Hematopoietic multipotent progenitor cell treated with erythropoietin and hydrocortisone succinate and interleukin-3 and kit ligand, for 15 days (in vitro differentiated cells): ENCODE data around the gene ADH1B.
"Not testable (repeated sequence)": the region's sequence is repeated elsewhere in the genome, so short reads cannot be mapped to it uniquely, and the experiment has no call there.

Experiments
- DNase-seq: peaks from one replicate; pipeline ENCODE4 v3.0.0-alpha.2; 2015; ENCODE audit warnings: low spot score

Gene ADH1B

DNA sequence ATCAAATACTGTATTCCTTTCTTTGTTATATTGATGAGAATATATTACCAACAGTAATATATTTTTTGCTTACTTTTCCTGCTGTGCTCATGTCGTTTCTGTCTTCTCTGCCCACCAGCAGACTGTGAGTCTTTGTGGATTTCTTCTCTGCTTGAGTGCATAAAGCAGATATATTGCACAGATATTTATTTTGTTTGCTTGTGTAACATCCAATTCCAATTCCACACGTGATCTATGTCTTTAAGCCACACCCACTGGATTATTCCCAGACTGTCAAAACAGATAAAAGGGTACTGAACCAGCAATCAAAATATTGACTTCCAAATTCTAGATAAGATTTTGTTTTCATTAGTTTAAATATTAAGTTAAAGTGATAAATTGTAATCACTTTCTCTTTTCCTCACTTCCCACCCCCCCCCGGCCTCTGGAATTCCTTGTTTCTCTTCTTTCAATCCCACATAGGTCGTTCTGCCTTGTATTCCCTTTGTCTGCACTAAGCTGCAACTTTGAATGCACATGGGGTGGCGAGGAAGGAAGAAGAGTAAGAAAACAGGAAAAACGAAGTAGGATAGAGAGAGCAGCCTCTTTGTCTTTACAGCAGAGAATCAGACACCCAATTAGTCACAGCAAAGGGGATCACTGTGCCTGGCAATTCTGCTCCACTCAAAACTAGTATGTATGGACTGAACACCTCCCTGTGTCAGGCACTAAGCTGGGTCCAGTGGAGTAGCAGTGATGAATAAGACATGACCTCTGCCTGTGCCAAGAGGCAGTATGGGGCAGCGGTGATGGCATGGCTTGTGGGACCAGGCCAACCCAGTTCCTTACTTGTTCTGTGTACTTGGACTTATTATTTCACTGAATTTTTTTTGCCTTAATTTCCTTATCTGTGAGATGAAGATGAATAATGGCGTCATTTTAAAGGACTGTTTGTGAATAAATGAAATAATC is at the start of gene ADH1B:
TSS of gene ADH1B (minus strand) at position 161 of the 951 bp plus-strand sequence. CDS start at position 91, 70 bp downstream.
- no peak for DNase-seq

DNA sequence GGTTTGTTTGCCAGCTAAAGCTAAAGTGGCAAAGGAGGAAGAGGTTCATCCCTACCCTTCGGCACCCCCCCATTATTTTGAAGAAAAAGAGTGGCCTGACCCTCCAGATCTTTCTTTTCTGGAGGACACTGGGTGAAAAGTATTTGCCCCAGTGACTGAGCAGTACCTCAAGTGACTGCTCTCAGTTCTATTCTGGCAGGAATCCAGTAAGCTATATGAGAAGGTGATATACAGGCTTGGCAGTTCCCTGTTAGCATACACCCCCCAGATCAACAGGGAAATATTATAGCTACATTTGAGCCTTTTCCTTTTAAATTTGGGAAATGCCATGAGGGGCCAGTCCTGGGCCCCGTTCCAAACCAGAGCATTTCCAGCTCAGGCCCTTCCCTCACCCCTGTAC is 46.6 kb upstream of the ADH1B start:
- DNase-seq: not testable (repeated sequence)

DNA sequence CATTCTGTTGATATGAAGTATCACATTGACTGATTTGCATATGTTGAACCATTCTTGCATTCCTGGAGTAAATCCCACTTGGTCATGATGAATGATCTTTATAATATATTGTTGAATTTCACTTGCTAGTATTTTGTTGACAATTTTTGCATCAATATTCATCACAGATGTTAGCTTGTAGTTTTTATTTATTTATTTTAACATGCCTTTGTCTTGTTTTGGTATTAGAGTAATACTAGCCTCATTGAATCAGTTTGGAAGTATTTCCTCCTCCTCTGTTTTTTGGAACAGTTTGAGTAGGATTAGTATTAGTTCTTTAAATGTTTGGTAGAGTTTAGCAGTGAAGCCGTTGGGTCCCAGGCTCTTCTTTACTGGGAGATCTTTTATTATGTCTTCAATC is 45.3 kb upstream of the ADH1B start:
- no peak for DNase-seq

DNA sequence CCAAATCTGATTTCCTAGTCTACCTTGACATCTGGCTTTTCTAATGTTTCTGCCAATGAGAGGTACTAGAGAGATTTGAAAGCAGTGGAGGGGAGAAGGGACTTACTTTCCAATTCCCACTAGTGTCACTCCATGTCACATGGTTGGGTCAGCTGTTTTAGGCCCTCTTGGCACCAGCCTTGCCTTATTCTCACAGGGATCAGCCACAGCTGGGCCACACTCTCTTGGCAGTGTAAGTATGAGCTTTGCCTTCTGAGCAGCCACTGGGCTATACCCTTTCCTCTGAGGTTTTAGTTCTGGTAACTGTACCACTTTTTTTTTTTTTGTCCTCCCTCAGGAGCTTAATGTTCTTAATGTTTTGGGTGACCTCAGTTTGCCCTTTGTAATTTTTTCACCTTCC is 41.6 kb upstream of the ADH1B start:
- DNase-seq: no peak

DNA sequence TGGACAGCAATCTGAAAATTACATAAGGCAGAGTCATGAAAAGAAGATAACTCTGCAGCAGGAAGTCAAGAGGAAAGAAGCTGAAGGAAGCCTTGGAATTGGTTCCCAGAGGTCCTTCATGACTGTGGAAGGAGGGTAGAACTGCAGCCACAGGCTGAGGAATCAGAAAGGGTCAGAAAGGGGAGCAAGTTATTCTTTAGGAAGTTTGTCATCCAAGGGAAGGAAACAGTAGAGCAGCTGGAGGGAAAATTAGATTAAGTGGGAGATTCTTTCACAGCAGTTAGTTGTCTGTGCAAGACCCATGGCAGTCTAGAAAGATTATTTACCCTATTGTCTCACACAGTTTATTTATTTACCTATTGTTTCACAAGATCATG is 40.7 kb upstream of the ADH1B start:
- no peak for DNase-seq

DNA sequence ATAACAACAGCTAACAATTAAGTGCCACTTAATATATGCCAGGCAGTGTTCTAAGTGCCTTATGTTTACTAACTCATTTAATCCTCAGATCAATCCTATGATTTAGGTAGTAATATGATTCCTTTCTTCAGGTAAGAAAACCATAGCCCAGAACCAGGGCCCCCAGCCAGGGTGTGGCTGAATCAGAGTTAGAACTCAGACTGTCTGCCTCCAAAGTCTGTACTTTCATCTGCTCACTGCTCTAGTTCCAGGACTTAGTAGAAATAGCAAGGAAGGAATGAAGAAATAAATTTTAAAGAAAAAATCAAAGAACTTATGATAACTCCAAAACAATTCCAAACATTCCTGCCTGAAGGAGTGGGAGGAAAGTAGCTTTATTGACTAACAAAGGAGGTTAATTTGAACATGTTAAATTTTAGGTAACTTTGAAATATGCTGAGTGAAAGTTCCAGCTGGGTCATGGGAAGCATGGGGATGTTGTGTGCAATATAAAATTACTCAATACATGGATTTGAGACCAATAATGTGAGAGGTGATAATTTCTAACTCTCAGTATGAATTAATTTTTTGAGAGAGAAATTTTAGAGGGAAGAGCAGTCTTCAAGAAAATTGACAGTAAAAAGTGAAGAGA is 40.2 kb upstream of the ADH1B start:
- no peak for DNase-seq

DNA sequence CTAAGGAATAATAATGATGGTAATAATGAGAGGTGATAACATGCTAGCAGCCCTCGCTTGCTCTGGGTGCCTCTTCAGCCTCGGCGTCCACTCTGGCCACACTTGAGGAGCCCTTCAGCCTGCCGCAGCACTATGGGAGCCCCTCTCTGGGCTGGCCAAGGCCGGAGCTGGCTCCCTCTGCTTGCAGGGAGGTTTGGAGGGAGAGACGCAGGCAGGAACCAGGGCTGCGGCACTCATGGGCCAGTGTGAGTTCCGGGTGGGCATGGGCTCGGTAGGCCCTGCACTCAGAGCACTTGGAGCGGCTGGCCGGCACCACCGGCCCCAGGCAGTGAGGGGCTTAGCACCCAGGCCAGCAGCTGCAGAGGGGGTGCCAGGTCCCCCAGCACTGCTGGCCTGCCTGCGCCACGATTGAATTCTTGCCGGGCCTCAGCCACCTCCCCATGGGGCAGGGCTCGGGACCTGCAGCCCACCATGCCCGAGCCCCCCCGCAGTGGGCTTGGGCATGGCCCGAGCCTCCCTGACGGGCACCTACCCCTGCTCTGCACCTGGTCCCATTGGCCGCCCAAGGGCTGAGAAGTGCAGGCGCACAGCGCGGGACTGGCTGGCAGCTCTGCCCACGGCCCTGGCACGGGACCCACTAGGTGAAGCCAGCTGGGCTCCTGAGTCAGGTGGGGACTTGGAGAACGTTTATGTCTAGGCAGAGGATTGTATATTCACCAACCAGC is 38.4 kb upstream of the ADH1B start:
- no peak for DNase-seq

DNA sequence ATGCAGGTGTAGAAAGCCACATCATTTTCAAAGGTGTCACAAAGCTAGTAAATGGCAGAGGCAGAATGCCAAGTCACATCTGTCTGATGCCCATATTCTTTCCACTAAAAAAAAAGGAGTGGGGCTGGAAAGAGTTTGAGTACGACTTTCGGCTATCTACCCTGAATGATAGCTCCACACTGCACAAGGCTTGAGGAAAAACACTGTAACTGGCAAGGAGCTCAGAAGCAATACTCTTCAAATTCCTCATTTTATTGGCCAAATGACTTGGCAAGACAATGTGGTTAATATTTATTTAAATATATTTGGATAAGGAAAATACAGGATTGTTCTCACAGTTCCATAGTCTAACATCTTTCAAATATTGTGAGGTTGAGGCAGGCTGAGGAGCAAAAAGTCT is 36.7 kb upstream of the ADH1B start:
- DNase-seq: no peak

DNA sequence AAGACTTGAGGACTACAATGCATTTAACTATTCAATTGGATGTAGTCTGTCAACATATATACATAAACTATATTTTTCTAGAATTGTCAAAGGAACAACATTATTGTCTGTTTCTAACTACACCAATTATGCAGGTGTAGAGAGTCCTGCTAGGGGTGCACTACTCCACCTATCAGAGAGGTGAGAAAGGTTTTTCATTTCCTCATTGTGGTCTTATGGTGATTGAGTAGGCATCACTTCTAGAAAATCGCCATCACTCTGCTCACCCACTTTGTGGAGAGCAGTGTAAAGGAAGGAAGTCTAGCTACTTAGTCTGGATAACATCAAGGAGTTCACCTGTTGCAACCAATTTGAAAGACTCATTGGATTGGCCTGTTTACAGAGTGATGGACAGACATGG is 35.8 kb upstream of the ADH1B start:
- DNase-seq: no peak

DNA sequence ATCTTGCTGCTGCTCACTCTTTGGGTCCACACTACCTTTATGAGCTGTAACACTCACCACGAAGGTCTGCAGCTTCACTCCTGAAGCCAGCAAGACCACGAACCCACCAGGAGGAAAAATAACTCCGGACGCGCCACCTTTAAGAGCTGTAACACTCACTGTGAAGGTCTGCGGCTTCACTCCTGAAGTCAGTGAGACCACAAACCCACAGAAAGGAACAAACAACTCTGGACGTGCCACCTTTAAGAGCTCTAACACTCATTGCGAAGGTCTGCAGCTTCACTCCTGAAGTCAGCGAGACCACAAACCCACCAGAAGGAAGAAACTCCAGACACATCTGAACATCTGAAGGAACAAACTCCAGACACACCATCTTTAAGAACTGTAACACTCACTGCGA is 34.9 kb upstream of the ADH1B start:
- not testable (repeated sequence) for DNase-seq

DNA sequence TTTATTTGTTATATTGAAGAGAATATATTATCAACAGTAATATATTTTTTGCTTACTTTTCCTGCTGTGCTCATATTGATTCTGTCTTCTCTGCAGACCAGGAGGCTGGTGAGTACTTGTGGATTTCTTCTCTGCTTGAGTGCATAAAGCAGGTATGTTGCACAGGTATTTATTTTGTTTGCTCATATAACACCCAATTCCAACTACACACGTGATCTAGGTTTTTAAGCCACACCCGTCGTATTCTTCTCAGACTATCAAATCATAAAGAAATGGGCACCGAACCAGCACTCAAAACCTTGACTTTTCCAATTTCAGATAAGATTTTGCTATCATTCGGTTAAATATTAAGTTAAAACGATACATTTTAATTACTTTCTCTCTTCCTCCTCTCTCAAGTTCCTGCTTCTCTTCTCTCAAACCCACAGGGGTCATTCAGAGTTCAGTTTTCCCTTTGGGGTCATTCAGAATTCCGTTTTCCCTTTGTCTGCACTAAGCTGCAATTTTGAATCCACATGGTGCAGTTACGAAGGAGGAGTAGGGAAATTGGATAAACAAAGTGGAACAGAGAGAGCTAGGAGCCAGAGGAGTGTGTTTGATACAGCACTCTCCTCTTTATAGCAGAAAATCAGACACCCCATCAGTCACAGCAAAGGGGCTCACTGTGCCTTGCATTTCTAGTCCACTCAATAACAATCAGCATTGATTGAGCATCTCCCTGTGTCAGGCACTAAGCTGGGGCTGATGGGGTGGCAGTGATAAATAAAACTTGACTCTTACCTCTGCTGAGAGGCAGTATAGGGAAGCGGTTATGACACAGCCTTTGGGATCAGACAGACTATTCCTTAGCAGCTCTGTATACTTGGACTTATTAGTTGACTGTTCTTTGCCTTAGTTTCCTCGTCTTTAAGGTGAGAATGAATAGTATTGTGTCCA is 31.7 kb upstream of the ADH1B start, which contains the start of gene ADH1C:
TSS of gene ADH1C (minus strand) at position 145 of the 936 bp plus-strand sequence. CDS start at position 74, 71 bp downstream.
- no peak for DNase-seq

DNA sequence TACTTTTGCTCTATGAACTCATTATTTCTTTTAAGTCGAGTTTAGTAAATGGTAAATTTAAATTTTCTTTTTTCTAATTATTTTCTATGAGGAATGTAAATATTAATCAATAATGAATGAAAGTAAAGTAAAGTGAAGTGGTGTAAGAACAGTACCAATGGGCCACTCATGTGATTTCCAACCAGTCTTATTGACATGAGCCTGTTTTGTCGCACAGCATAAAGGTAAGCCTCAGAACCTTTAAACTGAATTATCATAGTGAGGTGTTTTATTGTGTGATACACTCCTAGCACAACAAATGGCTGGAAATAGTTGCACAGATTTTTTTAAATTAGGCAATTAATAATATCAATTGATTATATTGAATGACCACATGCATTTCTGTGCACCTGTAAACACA is 30.3 kb upstream of the ADH1B start:
- no peak for DNase-seq

DNA sequence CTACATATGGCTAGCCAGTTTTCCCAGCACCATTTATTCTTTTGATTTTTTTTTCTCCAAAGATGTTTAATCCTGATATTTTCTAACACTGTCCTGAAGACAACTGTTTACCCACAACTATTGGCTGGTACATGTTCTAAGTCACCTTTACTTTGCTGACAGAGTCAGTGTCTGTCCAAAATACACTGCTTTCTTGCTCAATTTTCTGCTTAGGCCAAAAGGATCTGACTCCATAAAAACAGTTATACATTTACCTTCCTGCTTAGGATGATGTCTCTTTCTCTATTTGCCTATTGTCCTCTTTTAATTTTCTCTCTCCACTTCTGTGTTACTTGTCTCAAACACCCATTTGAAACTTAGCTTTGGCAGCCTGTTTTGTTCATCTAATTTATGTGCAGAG is 28.1 kb upstream of the ADH1B start:
- no peak for DNase-seq

DNA sequence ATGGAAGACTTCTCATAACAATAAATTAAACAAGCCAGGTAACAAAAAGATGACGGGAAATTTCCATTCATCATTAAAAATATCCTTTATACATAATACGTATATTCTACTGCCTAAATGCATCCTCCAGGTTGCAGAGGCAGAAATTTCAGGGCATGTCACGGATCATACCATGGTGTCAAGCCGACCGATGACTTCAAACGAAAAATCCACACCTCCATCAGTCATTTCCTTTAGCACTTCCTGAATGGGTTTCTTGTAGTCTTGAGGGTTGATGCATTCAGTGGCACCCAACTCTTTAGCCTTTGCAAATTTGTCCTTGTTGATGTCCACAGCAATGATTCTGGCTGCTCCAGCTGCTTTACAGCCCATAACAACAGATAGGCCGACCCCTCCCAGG is 21.4 kb upstream of the ADH1B start:
- DNase-seq: not testable (repeated sequence)

DNA sequence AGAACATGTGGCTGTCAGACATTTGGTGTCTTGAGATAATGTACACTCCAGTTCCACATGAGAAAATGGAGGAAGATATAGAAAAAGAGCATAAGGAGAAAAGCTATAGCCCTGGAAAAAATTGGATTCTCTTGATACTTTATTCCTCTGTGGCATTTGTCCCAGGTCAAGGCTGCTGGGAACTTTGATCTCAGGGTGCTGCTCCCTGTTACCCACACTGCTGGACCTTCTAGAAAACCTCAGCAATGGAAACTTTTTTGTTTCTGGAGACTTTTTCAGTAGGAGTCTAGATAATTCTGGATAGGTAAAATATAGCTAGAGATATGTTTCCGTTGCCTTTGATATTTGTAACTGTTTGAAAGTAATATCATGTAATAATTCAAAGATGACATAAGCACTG is 20.2 kb upstream of the ADH1B start:
- DNase-seq: no peak

DNA sequence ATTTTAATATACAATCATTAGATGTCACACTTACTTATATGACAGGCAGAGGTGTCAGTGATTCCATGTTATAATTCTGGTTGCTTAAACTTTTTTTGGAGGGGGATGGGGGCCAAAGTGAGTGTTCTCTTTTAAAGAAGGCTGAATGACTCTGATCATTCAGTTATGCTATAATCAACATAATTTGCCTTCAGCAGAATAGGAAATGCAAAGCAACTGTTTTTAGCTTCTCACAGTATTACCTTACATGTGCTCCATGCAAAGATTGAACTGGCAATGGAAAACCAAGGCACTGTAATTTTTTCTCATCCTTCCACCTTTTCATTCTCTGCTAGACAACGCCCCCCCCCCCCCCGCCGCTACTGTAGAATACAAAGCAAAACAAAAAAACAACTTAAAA is 18.0 kb upstream of the ADH1B start:
- no peak for DNase-seq

DNA sequence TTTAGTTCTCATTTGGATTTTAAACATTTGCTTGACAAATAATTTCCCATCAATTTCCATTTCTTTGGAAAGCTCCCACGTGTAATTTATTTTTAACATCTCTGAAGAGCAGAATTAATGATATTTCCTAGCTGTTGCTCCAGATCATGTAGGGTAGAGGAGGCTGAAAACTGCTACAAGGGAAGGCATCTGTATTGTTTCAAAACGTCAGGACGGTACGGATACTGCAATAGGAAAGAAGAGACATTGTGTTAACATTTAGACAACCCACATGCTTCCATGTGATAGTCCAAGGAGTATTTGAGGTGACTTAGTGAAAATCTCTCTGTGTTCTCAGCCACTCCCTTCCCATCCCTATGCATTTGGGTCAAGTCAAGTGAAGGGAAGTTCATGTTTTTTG is 15.4 kb upstream of the ADH1B start:
- no peak for DNase-seq

DNA sequence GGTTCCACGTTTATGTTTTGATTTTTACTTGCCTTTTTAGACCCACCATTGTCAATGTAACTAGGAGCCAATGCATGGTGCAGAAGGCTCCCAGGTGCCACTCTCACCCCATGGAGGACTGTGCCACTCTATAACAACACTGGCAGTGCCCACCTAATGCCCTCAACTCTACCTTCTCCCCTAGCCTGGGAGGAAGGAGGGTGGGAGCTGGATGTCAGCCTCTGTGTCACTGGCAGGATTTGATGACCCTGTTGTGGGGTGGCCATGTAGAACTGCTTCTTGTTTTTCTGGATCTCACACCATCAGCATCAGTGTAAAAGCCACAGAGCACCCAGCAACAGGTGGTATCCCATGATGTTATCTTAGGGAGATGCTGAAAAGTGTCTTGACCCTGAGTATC is 13.7 kb upstream of the ADH1B start:
- DNase-seq: no peak

DNA sequence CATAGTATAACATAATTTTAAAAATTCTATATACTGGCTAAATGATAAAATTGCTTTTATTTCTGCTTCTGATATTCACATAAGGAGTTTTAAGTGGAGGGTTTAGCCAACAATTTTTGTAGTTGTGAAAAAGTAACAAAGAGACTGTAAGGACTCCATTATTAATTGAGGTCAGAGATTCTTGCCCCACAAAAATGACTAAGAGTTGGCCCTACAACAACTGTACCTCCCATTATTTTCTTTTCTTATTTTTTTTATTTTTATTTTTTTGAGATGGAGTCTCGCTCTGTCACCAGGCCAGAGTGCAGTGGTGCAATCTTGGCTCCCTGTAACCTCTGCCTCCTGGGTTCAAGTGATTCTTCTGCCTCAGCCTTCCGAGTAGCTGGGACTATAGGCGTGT is 9.4 kb upstream of the ADH1B start:
- DNase-seq: no peak

DNA sequence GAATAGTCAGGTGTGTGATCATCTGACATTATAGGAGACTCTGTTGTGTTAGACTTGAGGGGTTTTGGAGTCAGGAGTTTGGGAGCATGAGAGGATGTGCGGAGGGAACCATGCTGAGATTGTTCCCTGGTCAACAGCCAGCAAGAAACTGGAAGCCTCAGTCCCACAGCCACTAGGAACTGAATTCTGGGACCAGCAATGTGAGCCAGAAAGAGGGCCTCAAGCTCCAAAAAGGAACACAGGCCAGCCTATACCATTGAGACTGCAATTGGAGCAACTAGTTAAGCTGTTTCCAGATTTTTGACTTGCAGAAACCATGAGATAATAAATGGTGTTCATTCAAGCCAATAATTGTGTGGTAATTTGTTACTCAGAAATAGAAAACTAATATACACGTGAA is 8.7 kb upstream of the ADH1B start:
- no peak for DNase-seq

DNA sequence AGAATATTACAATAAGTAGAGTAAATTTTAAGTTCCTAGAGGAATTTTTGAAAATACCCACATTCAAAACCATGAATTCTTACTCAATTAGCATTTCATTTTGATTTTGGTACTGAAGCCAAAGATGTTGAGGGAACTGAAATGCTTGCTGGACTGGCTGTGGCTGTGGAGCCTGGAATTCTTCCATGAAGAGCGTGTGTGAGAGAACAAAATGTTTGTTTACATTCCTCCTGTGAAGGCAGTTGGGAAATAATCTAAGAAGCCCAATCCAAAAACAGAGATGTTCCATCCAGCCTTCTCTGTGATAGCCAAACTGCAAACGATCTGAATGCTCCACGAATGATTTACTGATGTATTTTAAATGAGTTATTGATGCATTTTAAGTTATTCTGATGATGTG is 3.8 kb upstream of the ADH1B start:
- no peak for DNase-seq

DNA sequence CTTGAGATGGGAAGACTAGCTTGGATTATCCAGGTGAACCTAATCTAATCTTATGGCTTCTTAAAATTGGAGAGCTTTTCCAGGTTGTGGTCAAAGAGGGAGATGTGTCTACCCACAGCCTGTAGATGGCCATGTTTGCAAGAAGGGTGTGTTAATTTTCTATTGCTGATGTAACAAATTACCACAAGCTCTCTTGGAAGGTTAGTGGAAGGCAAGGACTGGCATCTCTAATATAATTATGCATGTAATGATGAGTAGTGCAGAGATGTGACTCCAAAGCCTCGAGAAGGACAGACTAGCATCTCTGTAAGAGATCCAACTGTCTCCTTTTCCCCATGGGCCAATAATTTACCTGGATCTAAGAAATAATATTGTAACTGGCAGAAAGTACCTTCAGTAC is 3.2 kb upstream of the ADH1B start:
- DNase-seq: no peak
